Prostate gland (tissue), 2 donors: ENCODE measurements around the gene UGT2A3.

Experiments
- CTCF ChIP-seq, 4 experiments: fragments of 200-600 bp in 2 of 4; fragments of 450-650 bp in 2 of 4; sonication (generic) in 2 of 4; IDR thresholded peaks; 1 replicate in 3 of 4; 2 replicates in 1 of 4; pipeline ENCODE4 v1.5.1; 2016 to 2019; ENCODE audit warnings: antibody characterized with exemption in 4 of 4, mild to moderate bottlenecking in 2 of 4, moderate library complexity in 2 of 4
- POLR2A ChIP-seq: fragments of 450-650 bp; IDR thresholded peaks from one replicate; pipeline ENCODE4 v1.6.1; 2016; ENCODE audit warnings: antibody characterized with exemption, mild to moderate bottlenecking

- TF ChIP-seq CTCF (IDR thresholded peaks at IDR 0.05) (no peak), POLR2A (no peak)
Measured at GRCh38 chr4:68960294-68961163, 8.9 kb upstream of the UGT2A3 start.
